IMR-90 (cell line): Measurements from ENCODE around the gene POLR3B. TPM values are rescaled to one million over a fixed set of nuclear protein-coding genes. Genes with fewer than 3 reads are reported as not detected.

Experiments used
- ATAC-seq: fragments of 200-7000 bp; cut with Tn5 transposase; 2 replicates; pipeline ENCODE4 v1.9.1; 2020; ENCODE audit warnings: low read depth, mild to moderate bottlenecking, moderate library complexity
- BruUV-seq: library from RNA; stranded (reverse); fragments of 400-500 nt; replicated peaks from 2 replicates; lab custom pipeline; 2021; lab: Mats Ljungman, UMichigan
- CTCF ChIA-PET: fragments of 300-600 bp; formaldehyde crosslinking; extraction: SDS; loops from one replicate; lab custom pipeline; 2021; ENCODE audit warnings: antibody characterized with exemption; lab: Yijun Ruan, JAX
- POLR2A ChIA-PET: fragments of 300-600 bp; sonication (Branson Sonifier 250); formaldehyde crosslinking; loops from one replicate; lab custom pipeline; 2022; ENCODE audit warnings: antibody characterized with exemption; ENCODE audit not compliant: unreplicated experiment; lab: Charles Lee
- DNase-seq: peaks from one replicate; pipeline ENCODE4 v3.0.0; 2013
- H2AFZ ChIP-seq: replicated peaks from 2 replicates; pipeline ENCODE3; 2013; ENCODE audit warnings: low read length, mild to moderate bottlenecking; ENCODE audit not compliant: poor library complexity
- H2AK5ac ChIP-seq: 2 replicates; pipeline ENCODE4 v1.6.1; 2013; ENCODE audit warnings: low read depth, low read length, inconsistent platforms
- H2AK9ac ChIP-seq: replicated peaks from 2 replicates; pipeline ENCODE3; 2013; ENCODE audit warnings: mild to moderate bottlenecking, low read depth, low read length, moderate library complexity; ENCODE audit not compliant: poor library complexity
- H2BK120ac ChIP-seq: 2 replicates; pipeline ENCODE4 v1.6.1; 2013; ENCODE audit warnings: low read depth, low read length, inconsistent platforms
- H2BK15ac ChIP-seq: 3 replicates; pipeline ENCODE4 v1.6.1; 2013; ENCODE audit warnings: low read depth, low read length, inconsistent platforms
- H2BK20ac ChIP-seq: 2 replicates; pipeline ENCODE4 v1.6.1; 2013; ENCODE audit warnings: low read depth, mild to moderate bottlenecking, inconsistent platforms, low read length, moderate library complexity
- H2BK5ac ChIP-seq: 2 replicates; pipeline ENCODE4 v1.6.1; 2013; ENCODE audit warnings: mild to moderate bottlenecking, low read depth, low read length, inconsistent platforms; ENCODE audit not compliant: poor library complexity, severe bottlenecking
- H3K14ac ChIP-seq: replicated peaks from 2 replicates; pipeline ENCODE4 v1.6.1; 2013; ENCODE audit warnings: low read depth, low read length, inconsistent platforms
- H3K18ac ChIP-seq: 2 replicates; pipeline ENCODE4 v1.6.1; 2013; ENCODE audit warnings: low read depth, low read length, control low read depth
- H3K23ac ChIP-seq: 2 replicates; pipeline ENCODE4 v1.6.1; 2013; ENCODE audit warnings: low read depth, low read length, inconsistent platforms
- H3K27ac ChIP-seq: 2 replicates; pipeline ENCODE4 v1.5.1; 2013; ENCODE audit warnings: mild to moderate bottlenecking, control low read depth, low read length; ENCODE audit not compliant: insufficient read depth
- H3K27me3 ChIP-seq: 2 replicates; pipeline ENCODE4 v1.6.1; 2013; ENCODE audit warnings: low read length; ENCODE audit not compliant: control insufficient read depth, insufficient read depth
- H3K36me3 ChIP-seq: 2 replicates; pipeline ENCODE4 v1.6.1; 2013; ENCODE audit warnings: low read length, mixed read lengths; ENCODE audit not compliant: control insufficient read depth, insufficient read depth
- H3K4ac ChIP-seq: 2 replicates; pipeline ENCODE4 v1.6.1; 2013; ENCODE audit warnings: low read depth, low read length, inconsistent platforms
- H3K4me1 ChIP-seq: 2 replicates; pipeline ENCODE4 v1.6.1; 2013; ENCODE audit warnings: low read length, mixed read lengths; ENCODE audit not compliant: control insufficient read depth, insufficient read depth
- H3K4me2 ChIP-seq: 2 replicates; pipeline ENCODE4 v1.6.1; 2013; ENCODE audit warnings: low read depth, mild to moderate bottlenecking, control low read depth, low read length, moderate library complexity
- H3K4me3 ChIP-seq: 2 replicates; pipeline ENCODE4 v1.5.1; 2013; ENCODE audit warnings: low read depth, mild to moderate bottlenecking, control low read depth, low read length, moderate library complexity; ENCODE audit not compliant: insufficient read depth
- H3K56ac ChIP-seq: 2 replicates; pipeline ENCODE4 v1.6.1; 2013; ENCODE audit warnings: low read length, inconsistent platforms; ENCODE audit not compliant: insufficient read depth; ENCODE audit errors: extremely low read depth
- H3K79me1 ChIP-seq, 2 experiments: 2 replicates each; pipeline ENCODE4 v1.6.1; 2013; ENCODE audit warnings: low read length in 2 of 2, inconsistent platforms in 1 of 2, low read depth in 1 of 2
- H3K9ac ChIP-seq: 2 replicates; pipeline ENCODE4 v1.6.1; 2013; ENCODE audit warnings: low read depth, low read length, control low read depth
- H3K9me1 ChIP-seq: 2 replicates; pipeline ENCODE4 v1.6.1; 2013; ENCODE audit warnings: low read length, inconsistent platforms; ENCODE audit not compliant: insufficient read depth
- H3K9me3 ChIP-seq: 2 replicates; pipeline ENCODE4 v1.6.1; 2013; ENCODE audit warnings: low read length; ENCODE audit not compliant: control insufficient read depth, insufficient read depth
- H4K20me1 ChIP-seq: 2 replicates; pipeline ENCODE4 v1.6.1; 2013; ENCODE audit warnings: low read length, inconsistent platforms; ENCODE audit not compliant: insufficient read depth
- H4K5ac ChIP-seq: 2 replicates; pipeline ENCODE4 v1.6.1; 2013; ENCODE audit warnings: mild to moderate bottlenecking, low read depth, low read length, control low read depth
- H4K8ac ChIP-seq, 2 experiments: 2 replicates each; pipeline ENCODE4 v1.6.1; 2013; ENCODE audit warnings: low read depth in 2 of 2, low read length in 2 of 2, control low read depth in 1 of 2, inconsistent platforms in 1 of 2
- H4K91ac ChIP-seq: 2 replicates; pipeline ENCODE4 v1.6.1; 2013; ENCODE audit warnings: low read depth, low read length, inconsistent platforms; ENCODE audit not compliant: insufficient read depth
- CHD1 ChIP-seq: IDR thresholded peaks from 2 replicates; pipeline ENCODE4 v1.6.1; 2012; ENCODE audit warnings: low read depth, low read length, improper control_type of control experiment
- ELK1 ChIP-seq: fragments of 150-350 bp; IDR thresholded peaks from 2 replicates; pipeline ENCODE4 v1.6.1; 2016; ENCODE audit warnings: low read depth, mild to moderate bottlenecking, low read length, moderate library complexity, borderline replicate concordance
- MXI1 ChIP-seq: IDR thresholded peaks from 2 replicates; pipeline ENCODE4 v1.6.1; 2012; ENCODE audit warnings: low read depth, mild to moderate bottlenecking, low read length, moderate library complexity, borderline replicate concordance
- RFX5 ChIP-seq: IDR thresholded peaks from 2 replicates; pipeline ENCODE4 v1.8.0; 2012; ENCODE audit warnings: low read depth, mild to moderate bottlenecking, low read length, moderate library complexity
- USF2 ChIP-seq: fragments of 150-350 bp; IDR thresholded peaks from 2 replicates; pipeline ENCODE4 v1.6.1; 2017; ENCODE audit warnings: mild to moderate bottlenecking, antibody characterized with exemption, low read length, low read depth
- WGBS, 2 experiments: methylation state at CpG; one replicate each; pipeline versions ENCODE4 v1.1.5 to v1.1.7; 2013; ENCODE audit warnings: missing lambda C conversion rate in 2 of 2; ENCODE audit not compliant: insufficient read length in 1 of 2; ENCODE audit errors: extremely low coverage in 2 of 2; 5-methylcytosine and 5-hydroxymethylcytosine counted together
- dilution Hi-C: fragments of 300-500 bp; cut with HindIII; formaldehyde crosslinking; loops from one replicate; pipeline ENCODE4 v1.14.3; 2018; ENCODE audit warnings: low sequenced_read_pairs; ENCODE audit not compliant: unreplicated experiment
- in situ Hi-C: fragments of 300-500 bp; cut with MboI; formaldehyde crosslinking; loops from 3 replicates; pipeline ENCODE4 v1.14.3; 2019; ENCODE audit warnings: low sequenced_read_pairs, inconsistent platforms, mixed read lengths
- intact Hi-C: fragments of 100-400 bp; cut with micrococcal nuclease; formaldehyde crosslinking; loops from 2 replicates; pipeline ENCODE4 v1.10.0; 2022
- polyA plus RNA-seq, 3 experiments: library from polyadenylated mRNA; depleted of rRNA; stranded (reverse); fragments of >200 nt; gene quantifications; 2 replicates each; pipeline ENCODE4 v1.2.3, GENCODE V29; 2012; ENCODE audit warnings: low replicate concordance in 1 of 3
- total RNA-seq: library from RNA; depleted of rRNA; stranded (reverse); fragments of >200 nt; gene quantifications from 2 replicates; pipeline ENCODE4 v1.2.3, GENCODE V29; 2012

POLR3B gene
- total and polyA plus RNA-seq, 2 of the 4 experiments (the other 2 are of a cell fraction), result 6.9 to 15.4 TPM

DNA sequence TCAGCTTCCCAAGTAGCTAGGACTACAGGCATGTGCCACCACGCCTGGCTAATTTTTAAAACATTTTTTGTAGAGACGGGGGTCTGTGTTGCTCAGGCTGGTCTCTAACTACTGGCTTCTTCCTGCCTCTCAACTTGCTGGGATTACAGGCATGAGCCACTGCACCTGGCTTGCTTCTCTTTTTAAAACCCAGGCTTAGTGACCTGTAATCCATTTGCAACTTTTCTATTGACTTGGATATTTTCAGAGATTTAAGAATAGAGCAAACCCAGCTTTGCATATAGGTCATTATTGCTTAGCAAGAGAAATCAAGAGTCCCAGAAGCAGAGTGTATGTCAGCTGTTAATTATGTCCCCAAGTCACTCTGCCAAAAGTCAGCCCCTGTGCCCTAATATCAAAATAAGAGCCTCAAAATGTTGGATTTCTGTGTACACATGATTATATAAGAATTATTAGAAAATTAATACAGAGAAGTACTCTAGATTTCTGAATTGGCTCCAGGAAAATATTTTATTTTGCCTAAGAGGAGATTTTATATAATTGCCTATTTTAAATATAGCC, 30.2 kb upstream of the POLR3B start:
- Histone ChIP-seq H3K18ac (no peak overlapping the region), H3K4me3 (no peak overlapping the region), H2BK5ac (no peak overlapping the region), H4K91ac (no peak overlapping the region), H4K8ac (no peak overlapping the region), H2BK15ac (no peak overlapping the region), H2AK9ac (no peak overlapping the region), H2AK5ac (no peak overlapping the region), H4K5ac (no peak overlapping the region), H3K56ac (no peak overlapping the region), H3K9me3 (no peaks in the 10 kb centered on the region), H3K27me3 (no peaks in the 10 kb centered on the region), H3K4me2 (no peak overlapping the region), H3K9me1 (no peaks in the 10 kb centered on the region), H3K14ac (no peak overlapping the region), H4K20me1 (no peaks in the 10 kb centered on the region), H2BK20ac (no peak overlapping the region), H3K9ac (no peak overlapping the region), H3K27ac (no peak overlapping the region), H3K79me1 (no peaks in the 10 kb centered on the region), H2AFZ (no peak overlapping the region), H3K4ac (no peak overlapping the region), H3K36me3 (peaks cover 19% of the 10 kb centered on the region), H3K4me1 (no peaks in the 10 kb centered on the region; the same call in 1 of the 2 replicates), H3K23ac (no peak overlapping the region), H2BK120ac (no peak overlapping the region)
- DNase-seq (no peak), ATAC-seq (no peak)
- intact Hi-C loops, result no loop called here
- POLR2A ChIA-PET, result no interaction called here
- in situ Hi-C loops, result no loop called here
- dilution Hi-C loops, result no loop called here
- 53% methylated on average over 2 of the region's 2 CpGs; no CpG with 5 or more reads in 1 of the 2 experiments for WGBS, 2 experiments
- CTCF ChIA-PET, result interaction anchor here (1.0 kb wide), 1 partner anchor 24 kb away, joined by 3 read pairs; no protein-coding TSS in a partner anchor
- BruUV-seq, result no TSS peak
- TF ChIP-seq CHD1 (no peak), ELK1 (no peak), MXI1 (no peak), RFX5 (no peak), USF2 (no peak)
